Endothelial cell of hepatic sinusoid (primary cell): Measurements from ENCODE around the gene INTS1.

ENCODE experiments used
- in situ Hi-C: cut with HindIII; loops from 2 replicates; pipeline ENCODE4 v1.10.0; 2017; ENCODE audit warnings: low sequenced_read_pairs

Gene INTS1

GRCh38 chr7:1503816-1504775 is at the start of gene INTS1:
INTS1 (minus strand) TSS chr7:1504389; CDS start chr7:1503960, 429 bp downstream.
- in situ Hi-C loops = no loop called here

GRCh38 chr7:1553512-1554210 is 49.5 kb upstream of the INTS1 start:
- in situ Hi-C loops = no loop called here

- in situ Hi-C loops = no loop called here
Observed at GRCh38 chr7:1552200-1552599, 48.0 kb upstream of the INTS1 start.

- in situ Hi-C loops = no loop called here
Observed at GRCh38 chr7:1550846-1551155, 46.6 kb upstream of the INTS1 start.

- in situ Hi-C loops = no loop called here
Observed at GRCh38 chr7:1550005-1550845, 46.0 kb upstream of the INTS1 start.

- in situ Hi-C loops = no loop called here
Observed at GRCh38 chr7:1549357-1550004, 45.3 kb upstream of the INTS1 start.

GRCh38 chr7:1548944-1549343 is 44.8 kb upstream of the INTS1 start:
- in situ Hi-C loops = no loop called here

GRCh38 chr7:1548438-1548831 is 44.2 kb upstream of the INTS1 start:
- in situ Hi-C loops = no loop called here

DNA sequence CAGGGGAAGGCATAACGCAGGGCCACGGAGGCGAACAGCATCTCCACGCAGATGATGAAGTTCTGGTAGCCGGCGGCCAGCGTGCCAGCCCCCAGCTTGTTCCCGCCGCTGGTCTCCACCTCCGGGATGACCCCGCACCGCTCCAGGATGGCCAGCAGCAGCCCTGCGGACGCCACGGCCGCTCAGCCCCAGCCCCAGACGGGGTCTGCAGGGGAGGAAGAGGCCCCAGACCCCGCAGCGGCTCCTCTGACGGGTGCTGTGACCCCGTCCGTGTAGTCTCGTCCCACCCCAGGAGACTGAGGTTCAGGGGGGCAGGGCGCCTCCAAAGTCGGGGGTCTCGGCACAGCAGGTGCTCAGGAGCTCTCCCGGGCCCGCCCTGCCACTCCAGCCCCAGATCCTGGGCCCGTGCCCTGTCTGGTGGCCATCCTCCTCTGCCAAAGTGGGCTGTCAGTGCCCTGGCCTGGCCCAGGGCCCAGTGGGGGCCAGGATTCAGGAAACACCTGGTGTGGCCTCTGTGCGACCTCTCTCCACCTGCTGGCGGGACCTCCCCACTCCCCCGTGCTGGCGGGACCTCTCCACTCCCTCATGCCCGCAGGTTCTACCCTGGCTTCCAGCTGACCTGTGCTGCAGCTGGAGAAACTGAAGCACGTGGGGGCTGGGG is 43.7 kb upstream of the INTS1 start:
- in situ Hi-C loops = no loop called here

GRCh38 chr7:1546909-1547776 is 43.0 kb upstream of the INTS1 start:
- in situ Hi-C loops = no loop called here

GRCh38 chr7:1546274-1546908 is 42.2 kb upstream of the INTS1 start:
- in situ Hi-C loops = no loop called here

DNA sequence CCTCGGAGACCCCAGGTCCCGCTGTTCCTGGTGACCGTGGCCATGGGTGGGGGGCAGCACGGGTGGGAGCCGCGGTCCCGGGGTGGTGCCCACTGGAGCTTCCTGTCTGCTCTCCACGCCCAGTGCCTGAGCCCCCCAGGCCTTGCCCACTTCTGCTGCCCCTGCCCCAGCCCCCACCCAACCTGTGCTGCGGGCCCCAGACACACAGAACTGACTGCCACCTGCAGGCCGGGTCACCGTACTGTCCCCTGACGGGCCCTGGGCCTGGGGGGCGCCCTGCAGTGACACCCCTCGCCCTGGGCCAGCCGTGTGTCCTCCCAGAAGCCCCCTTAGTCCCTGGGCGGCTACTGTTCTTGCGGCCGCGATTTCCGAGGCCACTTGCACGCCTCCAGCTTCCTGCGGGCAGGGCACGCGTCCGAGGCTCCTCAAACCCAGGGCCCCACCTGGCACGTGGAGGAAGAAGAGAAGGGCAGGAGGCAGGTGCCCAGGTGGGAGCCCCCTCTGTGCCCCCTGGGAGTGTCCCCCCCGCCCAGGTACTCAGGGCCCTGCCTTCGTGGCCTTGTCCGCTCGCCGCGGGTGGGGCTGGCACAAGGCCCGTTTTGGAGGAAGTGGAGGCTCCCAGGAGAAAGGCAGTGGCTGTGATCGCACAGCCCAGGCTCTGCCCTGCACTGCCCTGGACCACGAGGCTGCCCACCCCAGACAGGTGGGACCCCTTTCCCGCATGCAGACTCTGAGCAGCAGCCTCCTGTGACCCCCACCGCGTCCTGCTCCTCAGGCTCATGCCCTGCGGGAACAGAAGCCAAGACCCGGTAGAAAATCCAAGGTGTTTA is 41.4 kb upstream of the INTS1 start:
- in situ Hi-C loops = no loop called here

GRCh38 chr7:1544896-1545416 is 40.8 kb upstream of the INTS1 start:
- in situ Hi-C loops = no loop called here

DNA sequence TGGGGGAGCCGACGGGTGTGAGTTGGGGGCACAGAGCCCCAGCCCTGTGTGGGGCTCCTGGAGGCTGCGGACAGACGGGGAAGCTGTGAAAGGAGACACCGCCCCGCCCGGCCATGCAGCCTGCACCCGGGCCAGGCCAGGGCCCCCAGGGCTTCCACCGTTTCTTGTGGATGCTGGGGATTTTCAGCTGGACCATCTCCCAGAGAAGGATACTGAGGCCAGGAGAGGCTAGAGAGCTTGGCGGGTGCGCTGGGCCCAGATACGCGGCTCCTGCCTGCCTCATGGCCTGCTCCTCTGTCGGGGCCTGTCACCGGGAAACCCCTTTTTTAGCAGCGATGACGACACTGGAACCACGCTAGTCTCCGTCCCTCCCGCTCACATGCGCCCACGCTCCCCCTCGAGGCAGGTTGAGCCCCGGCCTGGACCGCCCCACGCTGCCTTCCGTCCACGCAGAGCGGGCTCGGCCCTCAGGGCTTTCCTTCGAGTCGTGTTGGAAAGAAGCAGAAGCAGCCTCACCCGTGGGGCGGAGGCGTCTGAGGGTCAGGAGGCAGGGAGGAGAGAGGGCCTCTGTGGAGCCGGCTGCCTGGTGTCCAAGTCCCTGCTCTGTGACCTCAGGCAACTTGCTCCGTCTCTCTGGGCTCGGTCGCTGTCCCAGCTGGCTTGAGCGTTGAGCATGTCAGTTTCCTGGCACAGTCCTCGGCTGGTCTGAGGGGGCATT is 40.1 kb upstream of the INTS1 start:
- in situ Hi-C loops = no loop called here

GRCh38 chr7:1543826-1544177 is 39.6 kb upstream of the INTS1 start:
- in situ Hi-C loops = no loop called here

DNA sequence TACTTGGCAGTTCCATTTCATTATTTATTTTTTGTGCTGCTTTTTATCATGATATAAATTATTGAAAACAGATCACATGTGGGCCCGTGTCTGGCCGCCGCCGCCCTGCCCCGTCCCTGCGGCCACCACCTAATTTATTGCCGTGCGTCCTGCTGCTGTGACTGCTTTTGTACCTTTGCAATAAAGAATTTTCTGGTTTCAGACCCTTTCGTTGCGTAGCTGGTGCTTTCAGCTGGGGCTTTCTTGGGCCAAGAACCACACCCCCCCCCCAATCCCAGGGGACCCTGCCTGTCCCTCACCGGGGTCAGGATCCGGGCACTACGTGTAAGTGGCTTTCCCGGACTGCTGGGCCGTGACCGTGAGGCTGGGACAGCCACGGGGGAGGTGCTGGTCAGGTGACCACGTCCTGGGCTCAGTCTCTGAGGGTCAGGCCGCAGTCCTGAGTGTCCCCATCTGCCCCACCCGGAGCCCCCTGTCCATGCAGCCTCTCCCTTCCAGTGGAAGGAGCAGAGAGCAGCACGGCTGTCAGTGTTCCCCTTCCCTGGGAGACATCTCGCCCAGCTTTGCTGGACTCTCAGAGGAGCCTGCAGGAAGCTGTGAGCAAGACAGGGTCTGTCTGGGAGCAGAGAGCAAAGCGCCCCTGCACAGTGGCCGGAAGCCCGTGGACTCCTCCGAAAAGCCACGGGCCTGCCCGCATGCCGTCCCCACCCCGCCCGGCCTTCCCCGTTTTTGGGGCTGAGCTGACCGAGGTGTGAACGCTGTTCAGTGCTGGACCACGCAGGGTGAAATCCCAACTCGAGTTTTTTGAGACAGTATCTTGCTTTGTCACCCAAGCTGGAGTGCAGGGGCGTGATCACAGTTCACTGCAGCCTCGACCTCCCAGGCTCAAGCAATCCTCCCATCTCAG is 38.9 kb upstream of the INTS1 start:
- in situ Hi-C loops = no loop called here
